ENCODE data around the gene AGBL2.
"Not testable (repeated sequence)": the region's sequence is repeated elsewhere in the genome, so short reads cannot be mapped to it uniquely, and the experiment has no call there.

DNA sequence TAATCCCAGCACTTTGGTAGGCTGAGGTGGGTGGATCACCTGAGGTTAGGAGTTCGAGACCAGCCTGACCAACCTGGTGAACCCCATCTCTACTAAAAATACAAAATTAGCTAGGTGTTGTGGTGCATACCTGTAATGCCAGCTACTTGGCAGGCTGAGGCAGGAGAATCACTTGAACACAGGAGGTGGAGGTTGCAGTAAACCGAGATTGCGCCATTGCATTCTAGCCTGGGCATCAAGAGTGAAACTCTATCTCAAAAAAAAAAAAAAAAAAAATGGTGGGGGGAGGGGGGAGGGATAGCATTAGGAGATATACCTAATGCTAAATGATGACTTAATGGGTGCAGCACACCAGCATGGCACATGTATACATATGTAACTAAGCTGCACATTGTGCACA, 28.5 kb downstream of the AGBL2 start:
- not testable (repeated sequence) for TF ChIP-seq POLR2A, EP300 (IDR thresholded peaks at IDR 0.05)
- TF ChIP-seq, protein P1, sequence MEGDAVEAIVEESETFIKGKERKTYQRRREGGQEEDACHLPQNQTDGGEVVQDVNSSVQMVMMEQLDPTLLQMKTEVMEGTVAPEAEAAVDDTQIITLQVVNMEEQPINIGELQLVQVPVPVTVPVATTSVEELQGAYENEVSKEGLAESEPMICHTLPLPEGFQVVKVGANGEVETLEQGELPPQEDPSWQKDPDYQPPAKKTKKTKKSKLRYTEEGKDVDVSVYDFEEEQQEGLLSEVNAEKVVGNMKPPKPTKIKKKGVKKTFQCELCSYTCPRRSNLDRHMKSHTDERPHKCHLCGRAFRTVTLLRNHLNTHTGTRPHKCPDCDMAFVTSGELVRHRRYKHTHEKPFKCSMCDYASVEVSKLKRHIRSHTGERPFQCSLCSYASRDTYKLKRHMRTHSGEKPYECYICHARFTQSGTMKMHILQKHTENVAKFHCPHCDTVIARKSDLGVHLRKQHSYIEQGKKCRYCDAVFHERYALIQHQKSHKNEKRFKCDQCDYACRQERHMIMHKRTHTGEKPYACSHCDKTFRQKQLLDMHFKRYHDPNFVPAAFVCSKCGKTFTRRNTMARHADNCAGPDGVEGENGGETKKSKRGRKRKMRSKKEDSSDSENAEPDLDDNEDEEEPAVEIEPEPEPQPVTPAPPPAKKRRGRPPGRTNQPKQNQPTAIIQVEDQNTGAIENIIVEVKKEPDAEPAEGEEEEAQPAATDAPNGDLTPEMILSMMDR (IDR thresholded peaks at IDR 0.05), result not testable (repeated sequence)

All from tibial nerve (tissue), 4 donors.